Calu3 (cell line): ENCODE data around the gene TXNDC2. TPM values are rescaled to one million over a fixed set of nuclear protein-coding genes. Genes with fewer than 3 reads are reported as not detected.

Source experiments
- BruUV-seq: library from RNA; stranded (reverse); fragments of 400-500 nt; replicated peaks from 2 replicates; lab custom pipeline; 2021; lab: Mats Ljungman, UMichigan
- CTCF ChIA-PET: fragments of 300-600 bp; sonication (Branson Sonifier 250); formaldehyde crosslinking; loops from one replicate; lab custom pipeline; 2022; ENCODE audit warnings: antibody characterized with exemption; lab: Charles Lee
- DNase-seq: peaks from one replicate; pipeline ENCODE4 v3.0.0; 2022
- H3K27ac Mint-ChIP-seq: one replicate; pipeline ENCODE4 v1.8.0; 2022; ENCODE audit warnings: mixed read lengths; ENCODE audit not compliant: unreplicated experiment
- H3K27me3 Mint-ChIP-seq: one replicate; pipeline ENCODE4 v1.8.0; 2022; ENCODE audit warnings: mixed read lengths; ENCODE audit not compliant: unreplicated experiment
- H3K36me3 Mint-ChIP-seq: one replicate; pipeline ENCODE4 v1.8.0; 2022; ENCODE audit warnings: mild to moderate bottlenecking, moderate library complexity, mixed read lengths; ENCODE audit not compliant: insufficient read depth, unreplicated experiment
- H3K4me1 Mint-ChIP-seq: one replicate; pipeline ENCODE4 v1.8.0; 2022; ENCODE audit warnings: mild to moderate bottlenecking, low read depth, mixed read lengths; ENCODE audit not compliant: unreplicated experiment
- H3K4me3 Mint-ChIP-seq: one replicate; pipeline ENCODE4 v1.8.0; 2022; ENCODE audit warnings: mild to moderate bottlenecking, low read depth, moderate library complexity, mixed read lengths; ENCODE audit not compliant: unreplicated experiment
- H3K9me3 Mint-ChIP-seq: one replicate; pipeline ENCODE4 v1.8.0; 2022; ENCODE audit warnings: low read depth, mixed read lengths; ENCODE audit not compliant: unreplicated experiment
- intact Hi-C: fragments of 100-400 bp; cut with micrococcal nuclease; formaldehyde crosslinking; loops from one replicate; pipeline ENCODE4 v1.10.0; 2022; ENCODE audit not compliant: unreplicated experiment
- total RNA-seq: library from RNA; stranded (reverse); gene quantifications from 2 replicates; pipeline ENCODE4 v1.2.3, GENCODE V29; 2022
- TF ChIP-seq, protein P1 (sequence below): fragments of 200-600 bp; IDR thresholded peaks from one replicate; pipeline ENCODE4 v1.8.0; 2022; ENCODE audit warnings: antibody characterized with exemption; ENCODE audit not compliant: unreplicated experiment

The TXNDC2 gene
- total RNA-seq, 1 experiment from 2014 or later: not detected

- DNase-seq: no peak
- no peak overlapping the region for H3K27ac Mint-ChIP-seq
- BruUV-seq: no TSS peak
- intact Hi-C loops: no loop called here
- TF ChIP-seq, protein P1, sequence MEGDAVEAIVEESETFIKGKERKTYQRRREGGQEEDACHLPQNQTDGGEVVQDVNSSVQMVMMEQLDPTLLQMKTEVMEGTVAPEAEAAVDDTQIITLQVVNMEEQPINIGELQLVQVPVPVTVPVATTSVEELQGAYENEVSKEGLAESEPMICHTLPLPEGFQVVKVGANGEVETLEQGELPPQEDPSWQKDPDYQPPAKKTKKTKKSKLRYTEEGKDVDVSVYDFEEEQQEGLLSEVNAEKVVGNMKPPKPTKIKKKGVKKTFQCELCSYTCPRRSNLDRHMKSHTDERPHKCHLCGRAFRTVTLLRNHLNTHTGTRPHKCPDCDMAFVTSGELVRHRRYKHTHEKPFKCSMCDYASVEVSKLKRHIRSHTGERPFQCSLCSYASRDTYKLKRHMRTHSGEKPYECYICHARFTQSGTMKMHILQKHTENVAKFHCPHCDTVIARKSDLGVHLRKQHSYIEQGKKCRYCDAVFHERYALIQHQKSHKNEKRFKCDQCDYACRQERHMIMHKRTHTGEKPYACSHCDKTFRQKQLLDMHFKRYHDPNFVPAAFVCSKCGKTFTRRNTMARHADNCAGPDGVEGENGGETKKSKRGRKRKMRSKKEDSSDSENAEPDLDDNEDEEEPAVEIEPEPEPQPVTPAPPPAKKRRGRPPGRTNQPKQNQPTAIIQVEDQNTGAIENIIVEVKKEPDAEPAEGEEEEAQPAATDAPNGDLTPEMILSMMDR: no peak
- no peaks in the 10 kb centered on the region for H3K27me3 Mint-ChIP-seq
- H3K4me3 Mint-ChIP-seq: no peak overlapping the region
- CTCF ChIA-PET: interaction anchor here (0.6 kb wide), 1 partner anchor 551 kb away, joined by 3 read pairs; no protein-coding TSS in a partner anchor
- peaks cover 14% of the 10 kb centered on the region for H3K9me3 Mint-ChIP-seq
- peaks cover 10% of the 10 kb centered on the region for H3K4me1 Mint-ChIP-seq
- peaks cover 9% of the 10 kb centered on the region for H3K36me3 Mint-ChIP-seq
Observed at GRCh38 chr18:9861933-9862332, 23.8 kb upstream of the TXNDC2 start.

DNA sequence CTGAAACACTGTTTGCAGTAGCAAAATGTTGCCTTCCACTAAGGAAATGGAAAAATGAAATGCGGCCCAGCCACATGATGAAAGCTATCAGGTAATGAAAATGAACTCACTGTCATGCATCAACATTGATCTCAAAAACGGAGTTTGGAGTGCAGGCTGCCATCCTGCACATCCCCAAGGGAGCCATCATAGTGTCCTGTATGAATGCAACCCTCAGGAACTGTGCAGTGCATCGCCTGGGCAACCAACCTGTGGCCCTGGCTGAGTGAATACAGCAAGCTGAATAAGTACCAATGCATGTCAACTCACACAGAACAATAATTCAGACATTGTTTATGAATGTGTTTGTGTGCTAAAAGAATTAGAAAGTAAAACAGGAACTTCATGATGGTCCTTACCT, 23.1 kb upstream of the TXNDC2 start:
- Mint-ChIP-seq H3K36me3 (peaks cover 9% of the 10 kb centered on the region), H3K4me1 (peaks cover 10% of the 10 kb centered on the region), H3K4me3 (no peak overlapping the region), H3K27me3 (no peaks in the 10 kb centered on the region), H3K9me3 (peaks cover 14% of the 10 kb centered on the region), H3K27ac (no peak overlapping the region)
- intact Hi-C loops: no loop called here
- TF ChIP-seq, protein P1: no peak
- CTCF ChIA-PET: interaction anchor here (0.5 kb wide), 1 partner anchor 988 kb away, joined by 3 read pairs; no protein-coding TSS in a partner anchor
- no TSS peak for BruUV-seq
- no peak for DNase-seq

- CTCF ChIA-PET: no interaction called here
- peaks cover 15% of the 10 kb centered on the region for H3K4me1 Mint-ChIP-seq
- no peaks in the 10 kb centered on the region for H3K27me3 Mint-ChIP-seq
- intact Hi-C loops: no loop called here
- H3K27ac Mint-ChIP-seq: no peak overlapping the region
- H3K4me3 Mint-ChIP-seq: no peak overlapping the region
- no TSS peak for BruUV-seq
- DNase-seq: no peak
- TF ChIP-seq, protein P1: no peak
- peaks cover 14% of the 10 kb centered on the region for H3K9me3 Mint-ChIP-seq
- peaks cover 9% of the 10 kb centered on the region for H3K36me3 Mint-ChIP-seq
Observed at GRCh38 chr18:9863282-9863681, 22.5 kb upstream of the TXNDC2 start.

DNA sequence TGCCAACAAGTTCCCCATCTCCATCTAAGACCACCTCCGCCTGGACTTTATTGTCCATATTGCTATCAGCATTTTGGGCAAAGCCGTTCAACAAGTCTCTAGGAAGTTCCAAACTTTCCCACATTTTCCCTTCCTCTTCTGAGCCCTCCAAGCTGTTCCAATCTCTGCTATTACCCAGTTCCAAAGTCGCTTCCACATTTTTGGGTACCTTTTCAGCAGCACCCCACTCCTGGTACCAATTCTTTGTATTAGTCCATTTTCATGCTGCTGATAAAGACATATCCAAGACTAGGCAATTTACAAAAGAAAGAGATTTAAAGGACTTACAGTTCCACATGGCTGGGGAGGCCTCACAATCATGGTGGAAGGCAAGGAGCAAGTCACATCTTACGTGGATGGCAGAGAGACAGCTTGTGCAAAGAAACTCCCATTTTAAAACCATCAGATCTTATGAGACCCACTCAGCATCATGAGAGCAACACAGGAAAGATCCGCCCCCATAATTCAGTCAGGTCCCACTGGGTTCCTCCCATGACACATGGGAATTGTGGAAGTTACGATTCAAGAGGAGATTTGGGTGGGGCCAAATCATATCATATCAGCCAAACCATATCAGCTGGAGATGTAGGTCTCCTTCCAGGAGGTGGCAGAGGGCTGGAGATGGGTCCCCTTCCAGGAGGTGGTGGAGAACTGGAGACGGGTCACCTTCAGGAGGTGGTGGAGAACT, 19.8 kb upstream of the TXNDC2 start:
- Mint-ChIP-seq H3K27ac (no peak overlapping the region), H3K27me3 (no peaks in the 10 kb centered on the region), H3K9me3 (peaks cover 12% of the 10 kb centered on the region), H3K4me3 (no peak overlapping the region), H3K36me3 (peaks cover 15% of the 10 kb centered on the region), H3K4me1 (peaks cover 41% of the 10 kb centered on the region)
- no peak for DNase-seq
- TF ChIP-seq, protein P1: no peak
- intact Hi-C loops: no loop called here
- CTCF ChIA-PET: no interaction called here
- no TSS peak for BruUV-seq
